ENCODE results near the gene AQR. TPM values are rescaled to one million over a fixed set of nuclear protein-coding genes. Genes with fewer than 3 reads are reported as not detected.
A peak's percentile ranks its signal among the peaks of the same experiment; 100 is the strongest.

Gene AQR
- total and polyA plus RNA-seq, 2 of the 13 experiments (the other 11 are each of a cell fraction or from before 2014, with no cell fraction given): 18.7 to 31.3 TPM

DNA sequence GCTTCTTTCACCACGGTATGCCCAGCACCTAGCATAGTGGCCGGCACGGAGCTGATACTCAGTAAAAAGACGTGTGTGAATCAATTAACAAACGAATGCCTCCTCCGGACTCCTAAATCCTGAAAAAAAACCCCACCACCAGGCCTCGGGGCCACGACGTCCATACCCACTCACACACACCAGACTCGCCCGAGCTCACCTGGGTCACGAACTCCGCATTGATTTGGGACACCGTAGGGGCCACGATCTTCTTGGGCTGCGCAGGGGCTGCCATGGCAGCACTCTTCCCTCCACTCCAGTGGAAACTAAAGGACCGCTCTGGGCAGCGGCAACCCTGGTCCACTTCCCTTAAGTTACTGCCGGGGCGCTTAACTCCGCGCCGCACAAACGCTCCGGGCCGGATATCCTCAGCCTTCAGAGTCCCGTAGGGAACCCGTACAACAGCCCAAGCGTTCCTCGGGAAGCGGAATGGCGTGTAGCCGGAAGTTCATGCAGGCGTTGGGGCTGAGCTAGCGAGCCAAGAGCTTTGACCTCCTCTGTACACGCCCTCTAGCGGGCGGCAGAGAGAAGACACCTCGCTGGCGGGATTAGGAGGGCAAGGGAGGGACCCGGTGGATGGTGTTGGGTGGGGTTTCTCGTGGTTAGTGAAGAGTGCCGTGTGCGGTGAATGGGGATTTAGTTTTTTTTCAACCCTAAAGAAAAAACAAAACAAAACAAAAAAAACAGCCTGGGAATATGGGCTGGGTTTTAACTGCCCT, at the start of gene AQR (continued):
- TF ChIP-seq ZNF737 (CRISPR knock-in tag; IDR thresholded peaks at IDR 0.05; ENCODE audit: borderline replicate concordance) (peak; percentile 41; the same call in 1 of the 2 replicates), TBL1XR1 (IDR thresholded peaks at IDR 0.05; ENCODE audit: borderline replicate concordance, low read length, partially characterized antibody) (peak; percentile 64), RBM39 (IDR thresholded peaks at IDR 0.05; ENCODE audit: low read depth, low read length, poor library complexity, severe bottlenecking) (peak; percentile 73), MAF1 (CRISPR knock-in tag; IDR thresholded peaks at IDR 0.05; ENCODE audit: borderline replicate concordance) (peak; percentile 74; the same call in 1 of the 2 replicates), ELF3 (CRISPR knock-in tag; IDR thresholded peaks at IDR 0.05) (peak; percentile 87), FOXC1 (CRISPR knock-in tag; IDR thresholded peaks at IDR 0.05; ENCODE audit: borderline replicate concordance) (peak; percentile 92), KLF13 (CRISPR knock-in tag; IDR thresholded peaks at IDR 0.05) (no peak)
- TF ChIP-seq, protein P1, sequence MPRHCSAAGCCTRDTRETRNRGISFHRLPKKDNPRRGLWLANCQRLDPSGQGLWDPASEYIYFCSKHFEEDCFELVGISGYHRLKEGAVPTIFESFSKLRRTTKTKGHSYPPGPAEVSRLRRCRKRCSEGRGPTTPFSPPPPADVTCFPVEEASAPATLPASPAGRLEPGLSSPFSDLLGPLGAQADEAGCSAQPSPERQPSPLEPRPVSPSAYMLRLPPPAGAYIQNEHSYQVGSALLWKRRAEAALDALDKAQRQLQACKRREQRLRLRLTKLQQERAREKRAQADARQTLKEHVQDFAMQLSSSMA (CRISPR knock-in tag; IDR thresholded peaks at IDR 0.05): peak; percentile 68; the same call in 1 of the 2 replicates
- TF ChIP-seq, protein P2, sequence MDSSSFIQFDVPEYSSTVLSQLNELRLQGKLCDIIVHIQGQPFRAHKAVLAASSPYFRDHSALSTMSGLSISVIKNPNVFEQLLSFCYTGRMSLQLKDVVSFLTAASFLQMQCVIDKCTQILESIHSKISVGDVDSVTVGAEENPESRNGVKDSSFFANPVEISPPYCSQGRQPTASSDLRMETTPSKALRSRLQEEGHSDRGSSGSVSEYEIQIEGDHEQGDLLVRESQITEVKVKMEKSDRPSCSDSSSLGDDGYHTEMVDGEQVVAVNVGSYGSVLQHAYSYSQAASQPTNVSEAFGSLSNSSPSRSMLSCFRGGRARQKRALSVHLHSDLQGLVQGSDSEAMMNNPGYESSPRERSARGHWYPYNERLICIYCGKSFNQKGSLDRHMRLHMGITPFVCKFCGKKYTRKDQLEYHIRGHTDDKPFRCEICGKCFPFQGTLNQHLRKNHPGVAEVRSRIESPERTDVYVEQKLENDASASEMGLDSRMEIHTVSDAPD (CRISPR knock-in tag; IDR thresholded peaks at IDR 0.05): no peak; the same call in 1 of the 2 replicates
- TF ChIP-seq, protein P3, sequence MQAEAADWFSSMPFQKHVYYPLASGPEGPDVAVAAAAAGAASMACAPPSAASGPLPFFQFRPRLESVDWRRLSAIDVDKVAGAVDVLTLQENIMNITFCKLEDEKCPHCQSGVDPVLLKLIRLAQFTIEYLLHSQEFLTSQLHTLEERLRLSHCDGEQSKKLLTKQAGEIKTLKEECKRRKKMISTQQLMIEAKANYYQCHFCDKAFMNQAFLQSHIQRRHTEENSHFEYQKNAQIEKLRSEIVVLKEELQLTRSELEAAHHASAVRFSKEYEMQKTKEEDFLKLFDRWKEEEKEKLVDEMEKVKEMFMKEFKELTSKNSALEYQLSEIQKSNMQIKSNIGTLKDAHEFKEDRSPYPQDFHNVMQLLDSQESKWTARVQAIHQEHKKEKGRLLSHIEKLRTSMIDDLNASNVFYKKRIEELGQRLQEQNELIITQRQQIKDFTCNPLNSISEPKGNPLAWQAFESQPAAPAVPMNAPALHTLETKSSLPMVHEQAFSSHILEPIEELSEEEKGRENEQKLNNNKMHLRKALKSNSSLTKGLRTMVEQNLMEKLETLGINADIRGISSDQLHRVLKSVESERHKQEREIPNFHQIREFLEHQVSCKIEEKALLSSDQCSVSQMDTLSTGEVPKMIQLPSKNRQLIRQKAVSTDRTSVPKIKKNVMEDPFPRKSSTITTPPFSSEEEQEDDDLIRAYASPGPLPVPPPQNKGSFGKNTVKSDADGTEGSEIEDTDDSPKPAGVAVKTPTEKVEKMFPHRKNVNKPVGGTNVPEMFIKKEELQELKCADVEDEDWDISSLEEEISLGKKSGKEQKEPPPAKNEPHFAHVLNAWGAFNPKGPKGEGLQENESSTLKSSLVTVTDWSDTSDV (CRISPR knock-in tag; IDR thresholded peaks at IDR 0.05): no peak
- TF ChIP-seq, protein P4, sequence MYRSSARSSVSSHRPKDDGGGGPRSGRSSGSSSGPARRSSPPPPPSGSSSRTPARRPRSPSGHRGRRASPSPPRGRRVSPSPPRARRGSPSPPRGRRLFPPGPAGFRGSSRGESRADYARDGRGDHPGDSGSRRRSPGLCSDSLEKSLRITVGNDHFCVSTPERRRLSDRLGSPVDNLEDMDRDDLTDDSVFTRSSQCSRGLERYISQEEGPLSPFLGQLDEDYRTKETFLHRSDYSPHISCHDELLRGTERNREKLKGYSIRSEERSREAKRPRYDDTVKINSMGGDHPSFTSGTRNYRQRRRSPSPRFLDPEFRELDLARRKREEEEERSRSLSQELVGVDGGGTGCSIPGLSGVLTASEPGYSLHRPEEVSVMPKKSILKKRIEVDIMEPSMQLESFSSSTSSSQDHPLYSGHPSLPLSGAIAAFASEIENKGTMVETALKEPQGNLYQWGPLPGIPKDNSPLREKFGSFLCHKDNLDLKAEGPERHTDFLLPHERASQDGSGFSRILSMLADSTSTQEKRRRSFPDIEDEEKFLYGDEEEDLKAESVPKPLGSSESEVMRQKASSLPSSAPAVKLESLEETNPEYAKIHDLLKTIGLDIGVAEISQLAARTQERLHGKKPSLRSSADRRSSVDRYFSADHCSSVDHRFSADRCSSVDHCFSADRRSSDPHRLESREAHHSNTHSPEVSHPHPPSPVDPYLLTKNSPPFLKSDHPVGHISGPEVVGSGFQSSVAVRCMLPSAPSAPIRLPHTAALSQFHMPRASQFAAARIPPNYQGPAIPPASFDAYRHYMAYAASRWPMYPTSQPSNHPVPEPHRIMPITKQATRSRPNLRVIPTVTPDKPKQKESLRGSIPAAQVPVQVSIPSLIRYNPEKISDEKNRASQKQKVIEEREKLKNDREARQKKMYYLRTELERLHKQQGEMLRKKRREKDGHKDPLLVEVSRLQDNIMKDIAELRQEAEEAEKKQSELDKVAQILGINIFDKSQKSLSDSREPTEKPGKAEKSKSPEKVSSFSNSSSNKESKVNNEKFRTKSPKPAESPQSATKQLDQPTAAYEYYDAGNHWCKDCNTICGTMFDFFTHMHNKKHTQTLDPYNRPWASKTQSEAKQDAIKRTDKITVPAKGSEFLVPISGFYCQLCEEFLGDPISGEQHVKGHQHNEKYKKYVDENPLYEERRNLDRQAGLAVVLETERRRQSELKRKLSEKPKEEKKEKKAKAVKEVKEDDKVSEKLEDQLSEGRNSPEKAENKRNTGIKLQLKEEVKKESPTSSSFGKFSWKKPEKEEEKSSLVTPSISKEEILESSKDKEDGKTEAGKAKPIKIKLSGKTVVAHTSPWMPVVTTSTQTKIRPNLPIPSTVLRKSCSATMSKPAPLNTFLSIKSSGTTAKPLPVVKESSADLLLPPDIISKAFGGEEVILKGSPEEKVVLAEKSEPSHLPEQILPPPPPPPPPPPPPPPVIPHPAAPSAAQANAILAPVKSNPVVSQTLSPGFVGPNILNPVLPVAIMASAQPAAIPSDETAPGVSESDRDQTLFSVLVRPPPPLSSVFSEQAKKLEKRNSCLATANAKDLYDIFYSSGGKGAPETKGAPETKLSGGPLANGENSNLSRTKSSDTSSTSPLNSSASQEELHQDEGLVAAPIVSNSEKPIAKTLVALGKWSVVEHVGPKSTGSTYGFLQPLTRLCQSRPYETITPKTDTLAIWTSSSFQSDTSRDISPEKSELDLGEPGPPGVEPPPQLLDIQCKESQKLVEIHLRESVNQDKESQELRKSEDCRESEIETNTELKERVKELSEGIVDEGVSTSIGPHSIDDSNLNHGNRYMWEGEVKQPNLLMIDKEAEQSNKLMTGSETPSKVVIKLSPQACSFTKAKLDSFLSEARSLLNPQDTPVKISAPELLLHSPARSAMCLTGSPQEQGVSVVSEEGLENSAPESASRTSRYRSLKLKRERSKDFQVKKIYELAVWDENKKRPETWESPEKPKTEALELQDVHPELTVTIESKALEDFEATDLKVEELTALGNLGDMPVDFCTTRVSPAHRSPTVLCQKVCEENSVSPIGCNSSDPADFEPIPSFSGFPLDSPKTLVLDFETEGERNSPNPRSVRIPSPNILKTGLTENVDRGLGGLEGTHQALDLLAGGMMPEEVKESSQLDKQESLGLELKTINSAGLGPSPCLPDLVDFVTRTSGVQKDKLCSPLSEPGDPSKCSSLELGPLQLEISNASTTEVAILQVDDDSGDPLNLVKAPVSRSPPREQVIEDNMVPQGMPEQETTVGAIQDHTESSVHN (CRISPR knock-in tag; IDR thresholded peaks at IDR 0.05): peak; percentile 31; the same call in 1 of the 2 replicates
